ENCODE measurements around the gene LRRC49.
"Not testable (repeated sequence)": the region's sequence is repeated elsewhere in the genome, so short reads cannot be mapped to it uniquely, and the experiment has no call there.

Gene LRRC49

GRCh38 chr15:70892002-70892911, at the start of gene LRRC49, which contains the start of gene THAP10:
Gene LRRC49 (plus strand): TSS chr15:70892826. CDS start chr15:70892895, 69 bp downstream.
Gene THAP10 (minus strand): TSS chr15:70892433. CDS start chr15:70892272, 161 bp downstream.
- DNase-seq, result peak; percentile 44

GRCh38 chr15:70845602-70846360, 46.8 kb upstream of the LRRC49 start:
- no peak for DNase-seq

DNA sequence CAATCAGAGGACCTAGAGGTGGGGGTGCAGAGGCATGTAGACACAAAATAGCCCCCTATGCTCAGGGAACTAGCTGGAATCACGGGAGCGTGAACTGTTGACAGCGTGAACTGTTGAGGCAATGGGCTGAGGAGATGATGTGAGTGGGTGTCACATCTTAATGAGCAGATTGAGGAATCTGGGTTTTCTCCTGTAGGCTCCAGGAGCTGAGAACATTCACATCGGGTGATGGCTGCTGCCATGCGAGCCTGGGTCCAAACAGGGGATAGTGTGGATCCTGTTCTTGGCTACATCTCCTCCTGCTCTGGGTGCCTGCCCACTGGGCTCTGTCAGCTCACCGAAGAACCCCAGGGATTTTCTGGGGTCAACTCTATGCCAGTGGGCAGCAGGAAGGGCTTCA, 40.7 kb upstream of the LRRC49 start:
- no peak for DNase-seq

- DNase-seq, result no peak
These were observed 39.9 kb upstream of the LRRC49 start for GRCh38 chr15:70852501-70853317.

GRCh38 chr15:70853318-70853972, 39.2 kb upstream of the LRRC49 start:
- DNase-seq, result no peak

DNA sequence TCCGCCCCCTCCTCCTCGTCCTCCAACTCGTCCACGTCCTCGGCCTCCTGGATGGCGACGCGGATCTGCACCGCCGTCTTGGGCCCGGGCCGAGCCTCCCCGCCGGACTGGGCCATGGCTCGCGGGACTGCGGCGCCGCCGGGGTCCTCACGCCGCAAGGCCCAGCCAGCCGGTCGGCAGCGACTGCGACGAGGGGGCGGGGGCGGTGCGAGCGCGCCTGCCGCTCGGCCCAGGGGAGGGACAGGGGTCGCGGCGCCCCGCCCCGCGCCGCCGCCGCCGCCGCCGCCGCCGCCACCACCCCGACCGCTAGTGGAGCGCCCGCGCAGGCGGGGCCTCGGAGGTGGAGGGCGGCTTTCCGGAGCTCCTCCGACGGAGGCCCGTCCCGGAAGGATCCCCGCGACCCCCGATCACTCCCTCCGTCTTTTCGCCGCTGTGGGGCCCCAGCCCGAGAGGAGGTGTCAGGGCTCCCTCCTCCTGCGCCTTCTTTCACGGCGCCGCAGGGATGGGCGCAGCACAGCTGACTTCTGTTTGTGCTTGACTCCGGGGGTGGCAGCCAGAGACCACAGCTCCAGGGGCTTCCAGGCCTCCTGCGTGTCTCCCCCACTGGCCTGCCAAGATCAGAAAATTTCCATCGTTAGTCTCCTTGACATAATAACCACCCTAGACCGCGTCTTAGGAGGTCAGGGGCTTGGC, 38.5 kb upstream of the LRRC49 start, which contains the start of gene LARP6:
Gene LARP6, minus strand, starts transcription at position 185 of the 693 bp plus-strand sequence. Its CDS starts 69 bp downstream, at position 116.
- no peak for DNase-seq

GRCh38 chr15:70854666-70854976, 38.0 kb upstream of the LRRC49 start:
- no peak for DNase-seq

DNA sequence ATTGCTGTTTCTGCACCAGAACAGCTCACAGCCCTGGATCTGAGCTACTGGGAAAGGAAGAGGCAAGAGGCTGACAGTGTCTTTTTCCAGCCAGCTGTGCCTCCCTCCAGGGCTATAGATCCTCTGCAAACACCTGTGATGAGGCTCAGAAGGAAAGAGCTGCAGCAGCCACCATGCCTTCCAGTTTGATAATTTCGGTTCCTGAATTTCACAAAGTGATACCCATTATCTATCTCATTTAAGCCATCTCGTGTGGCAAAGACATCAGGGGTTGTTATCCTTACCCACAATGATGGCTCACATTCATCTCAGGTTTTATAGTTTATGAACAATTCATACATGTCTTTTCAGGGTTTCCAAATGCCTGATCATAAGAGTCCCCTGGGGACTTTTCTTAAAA, 36.9 kb upstream of the LRRC49 start:
- DNase-seq, result no peak

DNA sequence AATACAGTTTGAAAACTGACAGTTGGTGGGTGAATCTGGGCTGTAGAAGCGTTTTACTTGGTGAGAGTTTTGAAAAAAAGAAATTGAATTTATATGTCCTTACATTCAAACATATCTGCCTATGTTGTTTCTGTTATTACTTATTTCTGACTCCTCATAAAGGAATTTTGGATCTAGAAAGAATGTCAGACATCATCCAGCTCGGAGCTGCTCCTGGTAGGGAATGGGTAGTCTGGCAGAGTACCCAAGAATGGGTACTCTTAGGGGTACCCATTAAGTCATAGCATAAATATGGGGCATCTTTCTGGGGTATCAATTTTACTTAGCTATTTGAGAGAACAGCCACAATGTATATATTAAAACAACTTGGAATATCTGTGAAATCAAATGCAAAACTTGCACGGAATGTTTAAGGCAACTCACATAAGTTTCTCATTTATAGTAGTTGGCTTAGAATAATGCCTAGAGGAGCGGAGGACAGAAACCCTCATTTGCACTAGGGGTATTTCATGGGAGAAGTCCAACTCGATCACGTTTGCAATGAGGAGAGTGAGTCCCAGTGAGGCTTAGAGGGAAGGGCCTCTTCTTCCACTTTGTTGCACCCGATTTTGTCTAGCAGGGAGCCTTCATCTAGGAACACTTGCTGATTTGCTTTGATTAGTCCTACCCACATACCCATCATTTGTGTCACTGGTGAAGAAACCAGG, 36.3 kb upstream of the LRRC49 start:
- DNase-seq, result no peak

- DNase-seq, result no peak
These were observed 35.6 kb upstream of the LRRC49 start for GRCh38 chr15:70856884-70857561.

DNA sequence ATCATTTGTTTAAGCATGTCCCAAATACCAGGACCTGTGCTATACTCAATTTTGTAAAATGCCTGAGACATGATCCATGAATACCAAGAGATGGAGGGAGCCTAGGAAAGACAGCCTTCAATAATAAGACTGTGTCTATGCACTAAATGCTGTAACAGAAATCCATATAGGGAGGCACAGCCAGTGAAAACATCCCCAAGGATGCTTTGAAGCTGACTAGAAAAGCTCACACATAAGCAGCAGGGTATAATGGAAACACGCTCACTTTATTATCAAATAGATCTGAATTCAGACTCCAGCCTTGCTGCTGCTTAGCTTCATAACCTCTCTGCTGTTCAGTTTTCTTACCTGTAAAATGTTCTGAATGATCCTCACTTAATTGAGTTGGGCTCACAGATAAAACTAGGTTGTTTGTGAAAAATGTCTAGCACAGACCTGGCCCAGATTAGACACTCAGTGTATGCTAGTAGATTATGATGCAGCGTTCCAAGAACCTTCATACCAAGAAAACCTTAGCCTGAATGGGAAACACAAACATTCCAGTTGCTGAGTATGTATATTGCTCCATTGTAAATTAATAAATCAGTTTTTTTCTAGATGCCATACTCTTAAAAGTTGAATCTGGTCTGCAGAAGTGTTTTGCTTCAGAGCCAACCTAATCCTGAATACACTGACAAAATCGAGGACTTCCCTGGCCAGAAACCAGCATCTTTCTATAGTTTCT, 34.9 kb upstream of the LRRC49 start:
- no peak for DNase-seq

DNA sequence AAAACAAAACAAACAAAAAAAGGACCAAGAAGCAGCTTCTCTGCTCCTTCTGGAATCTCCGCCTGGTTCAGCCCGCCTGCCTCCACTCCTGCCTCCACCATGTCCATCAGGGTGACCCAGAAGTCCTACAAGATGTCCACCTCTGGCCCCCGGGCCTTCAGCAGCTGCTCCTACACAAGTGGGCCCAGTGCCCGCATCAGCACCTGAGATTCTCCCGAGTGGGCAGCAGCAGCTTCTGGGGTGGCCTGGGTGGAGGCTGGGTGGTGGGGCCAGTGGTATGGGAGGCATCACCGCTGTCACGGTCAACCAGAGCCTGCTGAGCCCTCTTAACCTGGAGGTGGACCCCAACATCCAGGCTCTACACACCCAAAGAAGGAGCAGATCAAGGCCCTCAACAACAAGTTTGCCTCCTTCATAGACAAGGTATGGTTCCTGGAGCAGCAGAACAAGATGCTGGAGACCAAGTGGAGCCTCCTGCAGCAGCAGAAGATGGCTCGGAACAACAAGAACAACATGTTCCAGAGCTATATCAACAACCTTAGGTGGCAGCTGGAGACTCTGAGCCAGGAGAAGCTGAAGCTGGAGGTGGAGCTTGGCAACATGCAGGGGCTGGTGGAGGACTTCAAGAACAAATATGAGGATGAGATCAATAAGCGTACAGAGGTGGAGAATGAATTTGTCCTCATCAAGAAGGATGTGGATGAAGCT, 33.9 kb upstream of the LRRC49 start:
- not testable (repeated sequence) for DNase-seq

DNA sequence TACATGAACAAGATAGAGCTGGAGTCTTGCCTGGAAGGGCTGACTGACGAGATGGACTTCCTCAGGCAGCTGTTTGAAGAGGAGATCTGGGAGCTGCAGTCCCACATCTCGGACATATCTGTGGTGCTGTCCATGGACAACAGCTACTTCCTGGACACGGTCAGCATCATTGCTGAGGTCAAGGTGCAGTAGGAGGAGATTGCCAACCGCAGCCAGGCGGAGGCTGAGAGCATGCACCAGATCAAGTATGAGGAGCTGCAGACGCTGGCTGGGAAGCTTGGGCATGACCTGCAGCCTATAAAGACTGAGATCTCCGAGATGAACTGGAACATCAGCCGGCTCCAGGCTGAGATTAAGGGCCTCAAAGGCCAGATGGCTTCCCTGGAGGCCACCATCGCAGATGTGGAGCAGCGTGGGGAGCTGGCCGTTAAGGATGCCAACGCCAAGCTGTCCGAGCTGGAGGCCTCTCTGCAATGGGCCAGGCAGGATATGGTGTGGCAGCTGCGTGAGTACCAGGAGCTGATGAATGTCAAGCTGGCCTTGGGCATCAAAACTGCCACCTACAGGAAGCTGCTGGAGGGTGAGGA, 33.2 kb upstream of the LRRC49 start:
- no peak for DNase-seq

DNA sequence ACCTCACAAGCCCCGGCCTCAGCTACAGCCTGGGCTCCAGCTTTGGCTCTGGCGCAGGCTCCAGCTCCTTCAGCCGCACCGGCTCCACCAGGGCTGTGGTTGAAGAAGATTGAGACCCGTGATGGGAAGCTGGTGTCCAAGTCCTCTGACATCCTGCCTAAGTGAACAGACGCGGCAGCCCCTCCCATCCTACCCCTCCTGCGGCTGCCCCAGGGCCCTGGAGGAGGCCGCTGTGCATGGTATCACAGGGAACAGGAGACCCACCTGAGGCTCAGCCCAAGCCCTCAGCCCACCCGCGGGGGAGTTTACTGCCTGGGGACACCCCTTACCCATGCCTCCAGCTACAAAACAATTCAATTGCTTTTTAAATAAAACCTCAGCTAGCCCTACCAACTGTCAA, 32.6 kb upstream of the LRRC49 start:
- no peak for DNase-seq

- no peak for DNase-seq
These were observed 29.0 kb upstream of the LRRC49 start for GRCh38 chr15:70863450-70864218.

GRCh38 chr15:70866982-70867641, 25.5 kb upstream of the LRRC49 start:
- DNase-seq, result no peak

DNA sequence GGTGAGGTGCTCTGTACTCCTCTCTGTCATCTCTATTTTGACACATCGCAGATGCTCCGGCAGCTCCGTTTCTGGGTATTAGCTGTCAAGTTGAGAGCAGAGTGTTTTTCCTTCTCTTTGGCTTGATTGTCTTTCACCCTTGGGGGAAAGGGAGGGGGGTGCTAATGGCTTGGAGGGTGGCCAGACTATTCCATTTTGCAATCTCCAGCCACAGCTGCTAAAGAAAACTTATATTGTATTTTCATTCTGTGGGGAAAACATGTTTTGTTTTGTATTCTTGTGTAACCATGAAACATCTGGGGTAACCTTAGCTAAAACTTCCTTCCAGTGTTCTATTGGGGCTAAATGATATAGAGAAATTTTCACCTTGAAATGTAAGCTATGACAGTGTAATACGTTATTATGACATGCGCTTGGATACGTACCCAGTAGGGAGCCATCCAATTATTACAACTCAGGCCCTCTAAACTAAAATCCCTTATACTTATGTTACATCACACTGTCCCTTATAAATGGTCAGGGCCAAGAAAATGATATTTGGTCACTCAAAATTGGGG, 24.6 kb upstream of the LRRC49 start:
- DNase-seq, result no peak
